GM19025 (cell line): ENCODE measurements around the gene SETBP1.
A peak's percentile ranks its signal among the peaks of the same experiment; 100 is the strongest.

ENCODE experiments used
- ATAC-seq: cut with Tn5 transposase; IDR thresholded peaks from one replicate; pipeline ENCODE4 v1.9.1; 2021; ENCODE audit warnings: mild to moderate bottlenecking, low read depth, moderate library complexity; ENCODE audit not compliant: unreplicated experiment

SETBP1 gene

GRCh38 chr18:44750774-44751173 is 70.1 kb downstream of the SETBP1 start:
- no peak for ATAC-seq

GRCh38 chr18:44754567-44754966 is 73.9 kb downstream of the SETBP1 start:
- no peak for ATAC-seq

GRCh38 chr18:44758861-44759631 is 78.4 kb downstream of the SETBP1 start:
- ATAC-seq, result peak; percentile 94

- ATAC-seq, result peak; percentile 36
These were observed 79.2 kb downstream of the SETBP1 start for GRCh38 chr18:44759925-44760342.

- no peak for ATAC-seq
These were observed 81.1 kb downstream of the SETBP1 start for GRCh38 chr18:44761812-44762211.

- no peak for ATAC-seq
These were observed 82.6 kb downstream of the SETBP1 start for GRCh38 chr18:44763327-44763726.

GRCh38 chr18:44764863-44765262 is 84.2 kb downstream of the SETBP1 start:
- ATAC-seq, result no peak

- no peak for ATAC-seq
These were observed 84.8 kb downstream of the SETBP1 start for GRCh38 chr18:44765456-44765855.

GRCh38 chr18:44766450-44766849 is 85.8 kb downstream of the SETBP1 start:
- ATAC-seq, result no peak

- ATAC-seq, result no peak
These were observed 87.1 kb downstream of the SETBP1 start for GRCh38 chr18:44767807-44768206.

- no peak for ATAC-seq
These were observed 90.0 kb downstream of the SETBP1 start for GRCh38 chr18:44770641-44771040.

- ATAC-seq, result no peak
These were observed 90.9 kb downstream of the SETBP1 start for GRCh38 chr18:44771572-44771955.

GRCh38 chr18:44771956-44772917 is 91.5 kb downstream of the SETBP1 start:
- no peak for ATAC-seq

- no peak for ATAC-seq
These were observed 93.0 kb downstream of the SETBP1 start for GRCh38 chr18:44773640-44774155.

- no peak for ATAC-seq
These were observed 93.5 kb downstream of the SETBP1 start for GRCh38 chr18:44774191-44774590.

- no peak for ATAC-seq
These were observed 96.9 kb downstream of the SETBP1 start for GRCh38 chr18:44777457-44778192.

GRCh38 chr18:44778788-44779187 is 98.1 kb downstream of the SETBP1 start:
- no peak for ATAC-seq

GRCh38 chr18:44779753-44780292 is 99.1 kb downstream of the SETBP1 start:
- ATAC-seq, result no peak

- no peak for ATAC-seq
These were observed 101.2 kb downstream of the SETBP1 start for GRCh38 chr18:44781886-44782285.

- ATAC-seq, result no peak
These were observed 101.9 kb downstream of the SETBP1 start for GRCh38 chr18:44782617-44783016.
